HG03103 (cell line): ENCODE data around the gene MAP4K4.
"Not testable (repeated sequence)": the region's sequence is repeated elsewhere in the genome, so short reads cannot be mapped to it uniquely, and the experiment has no call there.

Experiments used
- ATAC-seq: cut with Tn5 transposase; IDR thresholded peaks from one replicate; pipeline ENCODE4 v1.9.1; 2021; ENCODE audit warnings: low read depth; ENCODE audit not compliant: unreplicated experiment

Gene MAP4K4

DNA sequence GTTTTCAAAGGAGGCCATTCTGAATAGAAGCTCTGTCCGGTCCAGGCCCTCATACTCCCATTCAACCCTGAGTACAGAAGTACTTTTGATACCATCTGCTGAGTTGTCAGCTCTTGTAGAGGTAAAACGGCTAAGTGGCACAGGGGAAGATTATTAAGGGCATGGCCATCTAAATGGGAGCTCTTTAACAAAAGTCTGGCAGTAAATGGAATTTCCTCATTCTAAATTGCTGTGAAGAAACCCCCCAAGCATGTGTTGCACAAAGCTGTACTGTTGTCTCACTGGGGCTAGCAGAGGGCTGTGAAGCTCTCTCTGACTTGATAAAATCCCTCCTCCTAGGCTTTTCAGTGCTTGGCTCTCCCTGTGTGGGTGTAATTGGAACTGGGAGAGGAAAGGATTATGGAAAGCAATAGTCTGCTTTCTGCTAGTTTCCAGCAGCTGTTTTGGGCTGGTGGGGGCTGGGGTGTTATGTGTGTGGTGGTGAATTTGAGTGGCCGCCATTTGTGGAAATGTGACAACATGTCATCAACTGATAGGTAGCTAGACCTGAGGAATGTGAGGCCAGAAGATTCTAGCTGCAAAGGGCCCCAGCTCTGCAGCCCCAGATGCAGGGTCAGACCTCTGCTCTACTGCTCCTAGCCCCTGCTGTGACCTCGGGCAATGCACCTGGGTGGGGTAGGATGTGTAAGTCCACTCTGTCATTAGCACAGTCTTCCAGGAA lies 65.1 kb downstream of the MAP4K4 start:
- ATAC-seq = no peak

DNA sequence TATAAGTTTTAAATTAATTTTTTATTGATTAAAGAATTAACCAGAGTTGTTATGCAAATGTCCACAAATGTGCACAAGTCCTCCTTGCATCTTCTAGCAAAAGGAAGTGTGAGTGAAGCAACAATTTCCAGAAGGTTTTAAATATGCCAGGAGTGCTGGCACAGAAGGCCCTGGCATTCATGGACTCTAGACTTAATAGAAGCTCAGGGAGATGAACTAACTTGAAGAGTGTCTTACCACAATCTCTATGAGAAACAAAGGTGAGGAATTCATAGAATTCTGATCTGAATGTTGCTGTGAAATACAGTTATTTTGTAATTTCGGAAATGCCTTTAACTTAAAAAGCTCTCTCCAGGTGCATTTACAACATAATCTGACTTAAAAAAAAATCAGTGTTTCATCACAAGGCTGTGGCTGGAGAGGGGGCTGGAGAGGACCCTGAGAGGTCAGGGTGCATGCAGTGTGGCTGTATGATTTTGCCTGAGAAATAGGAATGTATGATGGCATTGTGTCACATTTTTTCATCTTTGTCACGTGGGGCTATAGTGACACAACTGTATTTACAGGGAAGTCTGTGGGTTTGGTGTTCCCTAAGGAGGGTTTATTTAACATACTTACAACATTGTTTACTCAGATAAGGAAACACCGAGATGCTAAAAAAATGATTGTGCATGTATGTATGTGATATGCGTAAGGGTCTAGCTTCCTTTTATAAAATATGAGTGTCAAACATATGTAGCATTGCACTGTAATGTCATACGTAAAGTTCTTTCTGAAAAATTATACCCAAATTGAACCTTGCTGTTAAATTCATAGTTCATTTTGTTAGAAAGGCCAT lies 66.2 kb downstream of the MAP4K4 start:
- no peak for ATAC-seq

DNA sequence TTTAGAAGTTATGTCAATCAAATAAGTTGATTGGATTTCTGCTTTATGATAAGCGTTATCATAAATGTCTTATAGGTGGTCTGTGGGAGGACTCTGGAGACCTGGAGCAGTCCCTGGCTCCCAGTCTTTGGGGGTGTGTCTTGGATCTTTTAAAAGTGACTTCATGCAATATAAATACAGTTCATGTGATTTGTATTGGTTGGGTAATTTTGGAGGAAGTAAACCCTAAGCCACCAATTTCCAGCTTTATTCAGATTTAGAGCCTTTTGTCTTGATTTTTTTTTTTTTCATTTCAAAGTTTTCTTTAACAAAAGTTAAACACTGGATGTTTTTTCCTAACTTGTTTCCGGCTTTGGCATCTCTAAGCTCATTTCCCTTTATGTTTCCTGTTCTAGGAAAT lies 68.8 kb downstream of the MAP4K4 start:
- no peak for ATAC-seq

DNA sequence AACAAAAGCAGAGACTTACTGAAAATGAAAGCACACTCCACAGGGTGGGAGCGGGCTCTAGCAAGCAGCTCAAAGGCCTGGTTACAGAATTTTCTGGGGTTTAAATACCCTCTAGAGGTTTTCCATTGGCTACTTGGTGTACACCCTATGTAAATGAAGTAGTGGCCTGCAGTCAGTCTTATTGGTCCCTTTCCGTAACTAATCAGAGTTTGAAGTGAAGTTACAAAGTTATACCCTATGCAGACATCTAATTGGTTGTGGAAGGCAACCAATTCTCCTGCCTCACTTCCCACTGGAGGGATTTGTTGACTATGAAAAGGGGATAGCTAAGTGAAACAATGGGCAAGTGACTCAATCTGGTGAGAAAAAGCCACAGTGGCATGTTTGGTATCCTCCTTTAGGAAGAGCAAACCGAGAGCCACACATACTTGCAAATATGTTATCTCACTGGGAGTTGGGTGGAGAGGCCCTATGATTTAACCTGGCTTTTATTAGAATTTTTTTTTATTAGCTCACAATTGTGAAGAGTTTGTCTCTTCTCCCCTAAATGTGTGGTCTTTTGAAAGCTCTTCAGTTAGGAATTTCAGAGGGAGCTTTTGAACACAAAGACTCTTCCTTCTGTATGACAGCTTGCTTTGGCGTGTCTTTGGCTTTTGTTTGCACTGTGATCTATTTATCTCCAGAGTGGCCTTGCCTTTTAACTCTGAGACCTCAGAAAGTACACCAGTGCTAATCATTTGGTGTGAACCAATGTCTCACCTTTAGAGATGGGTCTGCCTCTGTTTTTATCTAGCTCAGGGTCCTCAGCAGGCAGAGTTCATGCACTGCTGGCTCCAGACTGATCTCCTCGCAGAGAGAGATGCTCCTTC lies 69.6 kb downstream of the MAP4K4 start:
- ATAC-seq = no peak

DNA sequence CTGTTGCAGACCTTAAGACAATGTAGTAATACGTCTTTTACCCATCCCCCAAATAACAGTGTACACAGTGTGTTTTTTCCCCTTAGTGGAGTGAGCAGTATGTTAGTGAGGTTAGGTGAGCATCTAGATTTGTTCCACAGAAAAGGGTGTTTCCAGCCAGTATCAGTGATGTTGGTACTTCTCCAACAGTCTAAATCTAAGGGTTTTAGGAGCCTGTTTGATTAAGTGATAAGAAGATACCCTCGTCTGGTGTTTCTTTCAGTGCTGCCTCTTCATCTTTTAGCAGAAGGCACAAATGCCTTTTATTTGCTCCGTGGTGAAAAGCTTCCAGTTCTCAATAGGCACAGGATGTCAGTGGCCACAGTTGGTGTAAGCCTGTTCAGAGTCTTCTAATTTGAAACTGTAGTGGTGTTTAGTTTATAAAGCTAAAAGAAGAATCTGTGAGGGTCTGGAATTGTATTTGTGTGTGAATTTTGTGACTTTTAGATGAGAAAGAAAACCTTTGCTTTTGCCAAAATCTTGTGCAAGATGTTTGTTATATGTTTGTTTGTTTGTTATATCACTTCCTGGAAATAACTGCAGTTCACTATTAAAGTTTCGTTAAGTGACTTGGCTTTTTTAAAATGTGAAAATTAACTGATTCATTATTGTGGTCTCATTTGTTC lies 71.2 kb downstream of the MAP4K4 start:
- ATAC-seq = no peak

DNA sequence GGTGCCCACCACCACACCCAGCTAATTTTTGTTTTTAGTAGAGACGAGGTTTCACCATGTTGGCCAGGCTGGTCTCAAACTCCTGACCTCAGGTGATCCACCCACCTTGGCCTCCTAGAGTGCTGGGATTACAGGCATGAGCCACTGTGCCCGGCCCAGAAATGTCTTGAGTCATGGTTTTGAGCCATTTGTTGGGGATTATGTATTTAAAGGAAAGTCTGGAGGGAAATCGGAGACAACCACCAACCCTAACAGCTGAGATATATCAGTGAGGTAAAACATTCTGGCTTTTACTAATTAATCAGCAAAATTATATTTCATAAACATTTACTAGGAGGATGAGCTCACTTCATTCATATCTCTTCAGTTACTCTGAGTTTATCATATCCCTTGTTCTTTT lies 72.2 kb downstream of the MAP4K4 start:
- ATAC-seq = not testable (repeated sequence)

DNA sequence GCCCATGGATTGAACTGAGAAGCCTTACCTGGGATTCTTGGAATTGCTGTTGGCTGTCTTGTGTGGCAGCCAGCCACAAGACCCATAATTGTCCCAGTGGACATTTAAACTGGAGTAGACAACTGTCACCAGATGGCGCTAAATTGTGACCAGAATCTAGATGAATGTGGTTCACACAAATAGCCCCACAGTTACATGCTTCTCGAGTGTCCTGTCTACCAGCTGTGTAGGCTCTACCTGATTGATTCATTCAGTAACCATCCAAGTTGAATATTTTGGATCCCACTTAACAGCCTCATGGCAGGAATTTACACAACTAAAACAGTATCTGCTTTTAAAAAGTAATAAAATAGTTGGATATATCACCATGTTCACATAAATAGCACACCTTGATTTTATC lies 73.2 kb downstream of the MAP4K4 start:
- ATAC-seq = peak; percentile 71

DNA sequence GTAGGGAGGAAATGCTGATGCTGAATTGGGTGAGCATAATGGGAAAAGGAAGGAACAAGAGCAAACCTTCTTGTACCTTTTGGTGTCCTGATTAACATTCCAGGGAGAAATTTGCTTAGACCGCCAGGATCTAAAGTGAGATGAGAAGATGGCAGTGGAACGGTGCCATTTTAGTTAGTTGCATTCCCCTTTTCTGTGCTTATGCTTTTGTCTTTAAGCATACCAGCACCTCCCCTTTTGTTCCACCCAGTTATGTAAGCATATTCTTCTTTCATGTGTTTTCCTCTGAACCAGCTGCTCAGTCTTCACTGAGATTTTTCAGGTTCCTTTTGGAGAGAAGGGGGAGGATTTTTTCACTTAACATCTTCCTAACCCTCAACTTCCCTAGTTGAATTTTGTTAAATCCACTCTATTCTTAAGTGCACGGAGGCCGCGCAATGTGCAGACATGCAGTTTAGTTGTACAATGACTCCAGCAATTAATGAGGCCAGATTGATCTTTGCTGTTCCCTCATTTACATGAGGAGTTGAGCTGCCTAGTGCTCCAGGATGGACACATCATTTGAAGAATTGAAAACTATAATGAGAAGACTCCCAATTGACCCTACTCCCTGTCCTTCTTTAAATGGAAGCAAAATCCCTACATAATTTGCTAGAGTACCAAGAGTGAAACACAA lies 73.9 kb downstream of the MAP4K4 start:
- ATAC-seq = no peak

DNA sequence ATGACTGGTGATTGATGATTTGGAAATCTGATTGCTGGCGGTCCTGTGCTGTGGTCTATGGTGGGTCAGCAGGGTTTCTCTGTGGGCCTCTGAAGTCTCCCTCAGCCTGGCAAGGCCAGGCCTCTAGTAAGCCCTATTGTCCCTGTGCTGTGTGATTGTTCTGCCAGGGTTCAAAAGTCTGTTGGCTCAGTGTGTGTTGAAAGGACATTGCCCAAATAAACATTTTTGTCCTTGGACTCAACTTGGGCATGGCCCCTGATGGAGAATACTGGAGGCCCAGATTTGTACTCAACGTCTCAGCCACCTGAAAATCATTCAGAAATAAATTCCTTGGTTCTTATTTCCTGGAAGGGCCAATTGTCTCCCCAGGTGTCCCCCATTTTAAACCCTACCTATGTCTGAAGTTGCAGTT lies 74.4 kb downstream of the MAP4K4 start:
- ATAC-seq = no peak

DNA sequence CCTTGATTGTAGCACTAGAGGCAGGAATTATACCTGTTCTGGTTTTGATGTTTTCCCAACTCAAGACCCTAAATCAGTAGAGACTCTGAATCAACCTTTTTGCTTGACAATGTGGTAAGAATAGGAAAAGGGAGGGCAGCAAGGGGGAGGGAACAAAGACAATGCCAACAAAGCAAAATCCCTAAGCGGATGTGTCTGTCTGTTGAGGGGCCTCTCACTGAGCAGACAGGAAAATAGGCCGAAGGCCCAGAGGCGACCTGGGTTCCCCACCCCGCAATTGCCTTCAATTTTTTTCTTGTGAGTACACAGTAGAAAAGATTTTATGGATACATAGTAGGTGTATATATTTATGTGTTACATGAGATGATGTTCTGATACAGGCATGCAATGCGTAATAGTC lies 75.6 kb downstream of the MAP4K4 start:
- ATAC-seq = no peak

DNA sequence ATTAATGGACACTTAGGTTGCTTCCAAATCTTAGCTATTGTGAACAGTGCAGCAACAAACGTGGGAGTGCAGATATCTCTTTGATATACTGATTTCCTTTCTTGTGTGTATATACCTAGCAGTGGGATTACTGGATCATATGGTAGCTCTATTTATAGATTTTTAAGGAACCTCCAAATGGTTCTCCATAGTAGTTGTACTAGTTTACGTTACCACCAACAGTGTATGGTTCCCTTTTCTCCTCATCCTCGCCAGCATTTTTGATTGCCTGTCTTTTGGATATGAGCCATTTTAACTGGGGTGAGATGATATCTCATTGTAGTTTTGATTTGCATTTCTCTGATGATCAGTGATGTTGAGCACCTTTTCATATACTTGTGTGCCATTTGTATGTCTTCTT lies 76.5 kb downstream of the MAP4K4 start:
- ATAC-seq = not testable (repeated sequence)

DNA sequence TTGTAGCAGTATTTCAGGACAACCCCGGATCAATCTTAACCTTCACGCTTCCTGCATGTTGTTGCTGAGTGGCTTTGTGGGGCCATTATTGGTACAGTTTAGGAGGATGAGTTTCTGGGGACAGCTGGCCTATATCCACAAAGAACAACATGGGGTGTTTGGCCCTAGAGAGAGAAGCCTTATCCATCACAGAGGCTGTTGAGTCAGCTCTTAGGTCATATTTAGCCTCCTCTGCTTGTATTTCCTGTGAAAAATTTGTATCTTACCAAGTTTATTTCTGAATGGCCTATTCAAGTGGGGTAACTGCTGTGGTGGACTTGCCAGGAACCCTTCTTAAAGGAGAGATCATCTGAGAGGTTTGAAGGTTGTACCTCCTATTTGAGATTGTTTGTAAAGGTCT lies 77.6 kb downstream of the MAP4K4 start:
- no peak for ATAC-seq

DNA sequence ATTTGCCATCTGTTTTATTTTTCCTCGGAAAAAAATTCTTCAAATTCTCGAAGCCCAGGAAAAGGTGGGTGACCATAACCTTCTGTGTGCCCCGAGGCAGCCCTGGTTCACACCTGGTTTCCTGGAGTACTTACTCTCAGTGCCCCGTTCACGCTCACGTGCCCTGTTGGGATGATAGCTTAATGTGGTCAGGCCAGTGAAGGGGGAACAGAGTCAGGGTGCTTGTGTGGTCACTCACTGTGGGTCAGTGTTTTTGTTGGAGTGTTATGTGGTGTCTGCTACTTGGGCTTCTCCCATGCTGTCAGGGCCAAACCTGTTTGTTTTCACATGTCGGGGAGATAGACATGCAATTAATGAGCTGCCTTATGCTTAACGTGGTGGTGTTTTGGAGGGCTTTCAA lies 78.1 kb downstream of the MAP4K4 start:
- no peak for ATAC-seq

DNA sequence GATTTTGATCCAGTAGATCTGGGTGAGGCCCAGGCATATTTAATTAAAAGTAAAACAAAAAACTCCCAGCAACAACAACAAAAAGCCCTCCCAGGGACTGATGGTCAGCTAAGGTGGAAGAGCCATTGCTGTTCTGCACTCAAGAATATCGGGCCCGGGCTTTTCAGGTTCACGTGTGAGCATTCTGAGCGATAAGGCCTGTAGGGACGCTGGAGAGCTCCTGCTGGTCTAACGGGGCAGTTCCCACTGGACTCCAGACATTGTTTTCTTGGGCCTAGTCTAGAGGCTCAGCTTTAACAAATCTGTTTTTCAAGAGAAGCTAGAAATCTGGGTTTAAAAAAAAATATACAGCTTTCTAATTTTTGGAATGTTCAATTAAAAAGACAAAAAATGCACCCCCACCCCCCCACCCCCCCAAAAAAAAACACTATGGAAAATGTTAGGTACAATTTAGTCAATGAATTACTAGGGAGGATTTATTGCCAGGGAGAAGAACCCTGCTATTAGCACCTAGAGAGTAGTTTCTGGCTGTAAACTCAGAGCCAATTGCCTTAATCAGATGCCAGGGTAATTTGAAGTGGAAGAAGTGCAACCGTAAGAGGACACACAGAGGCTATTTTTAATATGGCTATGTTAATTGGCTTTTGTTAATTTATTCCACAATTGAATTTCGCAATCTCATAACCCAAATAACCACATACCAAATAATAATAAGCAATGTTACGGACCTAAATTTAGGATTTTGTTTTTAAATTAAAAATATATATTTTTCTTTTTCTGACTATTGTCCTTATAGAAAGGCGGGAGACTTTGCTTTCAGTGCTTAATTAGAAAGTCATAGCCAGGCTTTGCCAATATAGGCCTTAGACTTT lies 78.9 kb downstream of the MAP4K4 start:
- ATAC-seq = no peak

DNA sequence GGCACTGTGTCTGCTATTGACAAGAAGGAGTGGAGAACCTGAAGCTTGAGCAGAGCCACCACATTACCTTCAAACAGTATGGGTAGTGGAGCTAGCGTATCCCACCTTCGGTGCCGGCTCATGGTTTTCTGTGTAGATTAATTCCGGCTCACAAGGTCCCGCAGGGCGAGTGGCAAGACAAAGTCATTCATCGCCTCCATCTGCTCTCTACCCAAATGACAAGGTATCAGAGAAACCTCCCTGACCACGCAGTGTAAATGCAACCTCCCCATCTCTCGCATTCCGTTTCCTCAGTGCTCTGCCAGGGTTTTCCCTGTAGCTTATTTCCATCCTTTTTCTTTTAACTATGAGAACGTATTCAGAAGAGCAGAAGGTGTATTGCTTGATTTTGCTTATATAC lies 79.8 kb downstream of the MAP4K4 start:
- no peak for ATAC-seq

DNA sequence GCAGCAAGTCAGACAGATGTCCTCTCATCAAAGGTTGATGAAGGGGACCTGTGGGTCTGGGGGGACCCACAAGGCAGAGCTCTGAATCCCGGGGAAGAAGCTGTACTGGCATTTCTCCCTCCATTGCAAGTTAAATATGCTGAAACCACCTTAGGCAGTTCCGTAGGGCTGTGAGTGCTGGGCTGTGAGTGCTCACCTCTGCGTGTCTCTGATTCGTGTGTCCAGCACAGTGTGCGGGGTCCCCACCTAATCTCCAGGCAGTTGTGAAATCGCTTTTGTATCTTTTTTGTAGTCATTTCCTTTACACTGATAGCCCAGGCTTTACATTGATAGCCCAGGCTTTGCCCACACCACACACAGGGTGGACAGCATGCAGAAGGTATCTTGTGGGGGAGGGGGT lies 80.6 kb downstream of the MAP4K4 start:
- ATAC-seq = no peak

DNA sequence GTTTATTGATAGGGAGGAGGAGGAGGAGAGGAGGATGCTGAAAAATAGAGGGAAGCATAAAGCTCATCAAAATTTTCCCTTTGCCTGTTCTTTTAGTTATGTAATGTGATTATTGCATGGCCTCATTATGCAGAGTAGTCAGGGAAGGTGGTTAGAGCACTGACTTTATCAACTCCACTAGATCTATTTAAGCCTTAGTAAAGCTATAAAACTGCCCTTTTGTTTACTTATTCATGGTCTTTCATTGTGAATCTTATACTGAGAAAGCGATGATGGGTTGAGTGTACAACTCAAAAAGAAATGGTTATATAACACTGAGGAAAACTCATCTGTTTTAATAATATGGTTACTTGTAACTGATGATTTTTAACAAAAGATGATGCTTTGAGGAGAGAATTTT lies 81.7 kb downstream of the MAP4K4 start:
- no peak for ATAC-seq

DNA sequence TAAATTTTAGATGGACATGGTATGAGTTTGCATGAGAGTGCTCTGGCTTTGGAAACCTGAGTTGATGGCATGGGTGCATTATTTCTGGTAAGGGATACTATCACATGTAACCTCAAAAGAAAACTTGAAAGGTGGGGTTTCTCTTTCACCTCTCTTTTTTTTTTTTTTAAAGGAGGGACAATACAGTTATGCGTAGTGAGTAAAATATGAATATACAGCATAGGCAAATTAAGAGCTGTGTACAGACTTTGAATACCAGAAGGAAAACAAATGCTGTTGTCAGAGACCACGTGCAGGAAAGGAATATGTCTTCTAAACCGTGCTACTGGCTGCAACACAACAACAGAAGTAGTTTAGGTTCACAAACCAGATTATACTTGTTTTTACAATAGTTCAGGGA lies 82.1 kb downstream of the MAP4K4 start:
- ATAC-seq = no peak

DNA sequence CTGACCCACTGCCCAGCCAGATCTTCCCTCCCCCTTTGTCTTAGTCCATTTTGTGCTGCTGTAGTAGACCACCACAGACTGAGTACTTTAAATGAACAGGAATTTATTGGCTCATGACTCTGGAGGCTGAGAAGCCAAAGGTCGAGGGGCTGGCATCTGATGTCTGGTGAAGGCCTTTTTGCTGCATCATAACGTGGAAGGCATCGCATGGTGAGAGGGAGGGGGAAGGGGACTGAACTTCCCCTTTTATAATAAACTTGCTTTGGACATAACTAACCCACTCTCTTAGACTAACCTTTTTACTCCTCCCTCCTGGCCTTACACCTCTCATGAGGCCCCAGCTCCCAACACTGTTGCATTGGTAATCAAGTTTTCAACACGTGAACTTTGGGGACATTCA lies 83.8 kb downstream of the MAP4K4 start:
- ATAC-seq = no peak
